ENCODE data around the gene CLEC16A. TPM values are rescaled to one million over a fixed set of nuclear protein-coding genes. Genes with fewer than 3 reads are reported as not detected.
A peak's percentile ranks its signal among the peaks of the same experiment; 100 is the strongest.

Gene CLEC16A
- total and polyA plus RNA-seq, 9 of the 15 experiments (the other 6 are each of a cell fraction or from before 2014, with no cell fraction given) = 1.00 to 22.3 (median 10.0) TPM

DNA sequence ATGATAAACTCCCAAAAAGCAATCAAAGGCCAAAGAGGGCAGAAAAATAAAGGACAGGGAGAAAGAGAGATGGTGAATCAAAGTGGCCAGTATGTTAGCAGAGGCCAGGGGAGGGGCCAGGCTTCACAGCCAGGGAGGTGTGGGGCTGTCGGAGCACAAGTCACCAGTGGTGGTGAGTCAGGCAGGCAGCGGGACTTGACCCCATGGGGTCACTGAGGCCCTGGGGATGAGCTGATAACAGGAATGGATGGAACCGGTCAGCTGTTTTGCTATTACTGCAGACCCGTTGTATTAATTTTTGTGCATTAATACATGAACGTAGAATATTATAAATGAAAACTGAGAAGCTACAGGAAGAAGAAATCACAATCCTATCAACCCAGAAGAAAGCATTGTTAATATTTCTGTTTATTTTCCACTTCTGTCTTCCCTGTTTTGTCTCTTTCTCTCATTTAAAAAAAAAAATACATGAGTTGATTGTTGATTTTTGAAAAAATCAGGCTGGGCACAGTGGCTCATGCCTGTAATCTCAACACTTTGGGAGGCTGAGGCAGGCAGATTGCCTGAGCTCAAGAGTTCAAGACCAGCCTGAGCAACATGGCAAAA is 204.8 kb downstream of the CLEC16A start (continued):
- TF ChIP-seq SRSF9 (IDR thresholded peaks at IDR 0.05; ENCODE audit: borderline replicate concordance, low read depth, low read length) (no peak), GATA2 (CRISPR knock-in tag; IDR thresholded peaks at IDR 0.05) (peak; percentile 66), RAD51 (IDR thresholded peaks at IDR 0.05; ENCODE audit: borderline replicate concordance, low read depth) (peak; percentile 43; the same call in 1 of the 2 replicates), ZC3H11A (IDR thresholded peaks at IDR 0.05; ENCODE audit: low read depth, low read length) (no peak), CSDE1 (IDR thresholded peaks at IDR 0.05) (no peak), NCOA2 (IDR thresholded peaks at IDR 0.05; ENCODE audit: partially characterized antibody in 2 of 2) (no peak), TRIM24 (IDR thresholded peaks at IDR 0.05) (no peak), MTA3 (IDR thresholded peaks at IDR 0.05; ENCODE audit: borderline replicate concordance) (peak; percentile 52; the same call in 1 of the 2 replicates), ZNF584 (CRISPR knock-in tag; IDR thresholded peaks at IDR 0.05; ENCODE audit: low read depth) (no peak), PTTG1 (tag; IDR thresholded peaks at IDR 0.05; ENCODE audit: low read depth) (no peak), MEIS2 (IDR thresholded peaks at IDR 0.05; ENCODE audit: partially characterized antibody) (peak; percentile 48), KDM1A (IDR thresholded peaks at IDR 0.05) (peak; percentile 74 to 76), ZNF79 (CRISPR knock-in tag; IDR thresholded peaks at IDR 0.05; ENCODE audit: low read depth) (no peak), CXXC5 (CRISPR knock-in tag; IDR thresholded peaks at IDR 0.05) (peak; percentile 69)
- TF ChIP-seq, protein P1, sequence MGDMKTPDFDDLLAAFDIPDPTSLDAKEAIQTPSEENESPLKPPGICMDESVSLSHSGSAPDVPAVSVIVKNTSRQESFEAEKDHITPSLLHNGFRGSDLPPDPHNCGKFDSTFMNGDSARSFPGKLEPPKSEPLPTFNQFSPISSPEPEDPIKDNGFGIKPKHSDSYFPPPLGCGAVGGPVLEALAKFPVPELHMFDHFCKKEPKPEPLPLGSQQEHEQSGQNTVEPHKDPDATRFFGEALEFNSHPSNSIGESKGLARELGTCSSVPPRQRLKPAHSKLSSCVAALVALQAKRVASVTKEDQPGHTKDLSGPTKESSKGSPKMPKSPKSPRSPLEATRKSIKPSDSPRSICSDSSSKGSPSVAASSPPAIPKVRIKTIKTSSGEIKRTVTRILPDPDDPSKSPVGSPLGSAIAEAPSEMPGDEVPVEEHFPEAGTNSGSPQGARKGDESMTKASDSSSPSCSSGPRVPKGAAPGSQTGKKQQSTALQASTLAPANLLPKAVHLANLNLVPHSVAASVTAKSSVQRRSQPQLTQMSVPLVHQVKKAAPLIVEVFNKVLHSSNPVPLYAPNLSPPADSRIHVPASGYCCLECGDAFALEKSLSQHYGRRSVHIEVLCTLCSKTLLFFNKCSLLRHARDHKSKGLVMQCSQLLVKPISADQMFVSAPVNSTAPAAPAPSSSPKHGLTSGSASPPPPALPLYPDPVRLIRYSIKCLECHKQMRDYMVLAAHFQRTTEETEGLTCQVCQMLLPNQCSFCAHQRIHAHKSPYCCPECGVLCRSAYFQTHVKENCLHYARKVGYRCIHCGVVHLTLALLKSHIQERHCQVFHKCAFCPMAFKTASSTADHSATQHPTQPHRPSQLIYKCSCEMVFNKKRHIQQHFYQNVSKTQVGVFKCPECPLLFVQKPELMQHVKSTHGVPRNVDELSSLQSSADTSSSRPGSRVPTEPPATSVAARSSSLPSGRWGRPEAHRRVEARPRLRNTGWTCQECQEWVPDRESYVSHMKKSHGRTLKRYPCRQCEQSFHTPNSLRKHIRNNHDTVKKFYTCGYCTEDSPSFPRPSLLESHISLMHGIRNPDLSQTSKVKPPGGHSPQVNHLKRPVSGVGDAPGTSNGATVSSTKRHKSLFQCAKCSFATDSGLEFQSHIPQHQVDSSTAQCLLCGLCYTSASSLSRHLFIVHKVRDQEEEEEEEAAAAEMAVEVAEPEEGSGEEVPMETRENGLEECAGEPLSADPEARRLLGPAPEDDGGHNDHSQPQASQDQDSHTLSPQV (IDR thresholded peaks at IDR 0.05) = peak; percentile 46; the same call in 1 of the 2 replicates
- TF ChIP-seq, protein P2, sequence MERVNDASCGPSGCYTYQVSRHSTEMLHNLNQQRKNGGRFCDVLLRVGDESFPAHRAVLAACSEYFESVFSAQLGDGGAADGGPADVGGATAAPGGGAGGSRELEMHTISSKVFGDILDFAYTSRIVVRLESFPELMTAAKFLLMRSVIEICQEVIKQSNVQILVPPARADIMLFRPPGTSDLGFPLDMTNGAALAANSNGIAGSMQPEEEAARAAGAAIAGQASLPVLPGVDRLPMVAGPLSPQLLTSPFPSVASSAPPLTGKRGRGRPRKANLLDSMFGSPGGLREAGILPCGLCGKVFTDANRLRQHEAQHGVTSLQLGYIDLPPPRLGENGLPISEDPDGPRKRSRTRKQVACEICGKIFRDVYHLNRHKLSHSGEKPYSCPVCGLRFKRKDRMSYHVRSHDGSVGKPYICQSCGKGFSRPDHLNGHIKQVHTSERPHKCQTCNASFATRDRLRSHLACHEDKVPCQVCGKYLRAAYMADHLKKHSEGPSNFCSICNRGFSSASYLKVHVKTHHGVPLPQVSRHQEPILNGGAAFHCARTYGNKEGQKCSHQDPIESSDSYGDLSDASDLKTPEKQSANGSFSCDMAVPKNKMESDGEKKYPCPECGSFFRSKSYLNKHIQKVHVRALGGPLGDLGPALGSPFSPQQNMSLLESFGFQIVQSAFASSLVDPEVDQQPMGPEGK (CRISPR knock-in tag; IDR thresholded peaks at IDR 0.05; ENCODE audit: borderline replicate concordance) = no peak
- TF ChIP-seq, protein P3, sequence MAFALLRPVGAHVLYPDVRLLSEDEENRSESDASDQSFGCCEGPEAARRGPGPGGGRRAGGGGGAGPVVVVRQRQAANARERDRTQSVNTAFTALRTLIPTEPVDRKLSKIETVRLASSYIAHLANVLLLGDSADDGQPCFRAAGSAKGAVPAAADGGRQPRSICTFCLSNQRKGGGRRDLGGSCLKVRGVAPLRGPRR (CRISPR knock-in tag; IDR thresholded peaks at IDR 0.05) = no peak
- TF ChIP-seq, protein P4, sequence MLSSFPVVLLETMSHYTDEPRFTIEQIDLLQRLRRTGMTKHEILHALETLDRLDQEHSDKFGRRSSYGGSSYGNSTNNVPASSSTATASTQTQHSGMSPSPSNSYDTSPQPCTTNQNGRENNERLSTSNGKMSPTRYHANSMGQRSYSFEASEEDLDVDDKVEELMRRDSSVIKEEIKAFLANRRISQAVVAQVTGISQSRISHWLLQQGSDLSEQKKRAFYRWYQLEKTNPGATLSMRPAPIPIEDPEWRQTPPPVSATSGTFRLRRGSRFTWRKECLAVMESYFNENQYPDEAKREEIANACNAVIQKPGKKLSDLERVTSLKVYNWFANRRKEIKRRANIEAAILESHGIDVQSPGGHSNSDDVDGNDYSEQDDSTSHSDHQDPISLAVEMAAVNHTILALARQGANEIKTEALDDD (IDR thresholded peaks at IDR 0.05) = peak; percentile 89
- TF ChIP-seq, protein P5, sequence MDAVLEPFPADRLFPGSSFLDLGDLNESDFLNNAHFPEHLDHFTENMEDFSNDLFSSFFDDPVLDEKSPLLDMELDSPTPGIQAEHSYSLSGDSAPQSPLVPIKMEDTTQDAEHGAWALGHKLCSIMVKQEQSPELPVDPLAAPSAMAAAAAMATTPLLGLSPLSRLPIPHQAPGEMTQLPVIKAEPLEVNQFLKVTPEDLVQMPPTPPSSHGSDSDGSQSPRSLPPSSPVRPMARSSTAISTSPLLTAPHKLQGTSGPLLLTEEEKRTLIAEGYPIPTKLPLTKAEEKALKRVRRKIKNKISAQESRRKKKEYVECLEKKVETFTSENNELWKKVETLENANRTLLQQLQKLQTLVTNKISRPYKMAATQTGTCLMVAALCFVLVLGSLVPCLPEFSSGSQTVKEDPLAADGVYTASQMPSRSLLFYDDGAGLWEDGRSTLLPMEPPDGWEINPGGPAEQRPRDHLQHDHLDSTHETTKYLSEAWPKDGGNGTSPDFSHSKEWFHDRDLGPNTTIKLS (IDR thresholded peaks at IDR 0.05; ENCODE audit: borderline replicate concordance, low read depth) = no peak

Measured in K562 (cell line).